ENCODE results near the gene EYS.
A peak's percentile ranks its signal among the peaks of the same experiment; 100 is the strongest.
"Not testable (repeated sequence)": the region's sequence is repeated elsewhere in the genome, so short reads cannot be mapped to it uniquely, and the experiment has no call there.

EYS gene

DNA sequence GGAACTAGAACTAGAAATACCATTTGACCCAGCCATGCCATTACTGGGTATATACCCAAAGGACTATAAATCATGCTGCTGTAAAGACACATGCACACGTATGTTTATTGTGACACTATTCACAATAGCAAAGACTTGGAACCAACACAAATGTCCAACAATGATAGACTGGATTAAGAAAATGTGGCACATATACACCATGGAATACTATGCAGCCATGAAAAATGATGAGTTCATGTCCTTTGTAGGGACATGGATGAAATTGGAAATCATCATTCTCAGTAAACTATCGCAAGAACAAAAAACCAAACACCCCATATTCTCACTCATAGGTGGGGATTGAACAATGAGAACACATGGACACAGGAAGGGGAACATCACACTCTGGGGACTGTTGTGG is 1968.8 kb downstream of the EYS start:
- not testable (repeated sequence) for DNase-seq (ENCODE audit: low read depth in 2 of 2)

DNA sequence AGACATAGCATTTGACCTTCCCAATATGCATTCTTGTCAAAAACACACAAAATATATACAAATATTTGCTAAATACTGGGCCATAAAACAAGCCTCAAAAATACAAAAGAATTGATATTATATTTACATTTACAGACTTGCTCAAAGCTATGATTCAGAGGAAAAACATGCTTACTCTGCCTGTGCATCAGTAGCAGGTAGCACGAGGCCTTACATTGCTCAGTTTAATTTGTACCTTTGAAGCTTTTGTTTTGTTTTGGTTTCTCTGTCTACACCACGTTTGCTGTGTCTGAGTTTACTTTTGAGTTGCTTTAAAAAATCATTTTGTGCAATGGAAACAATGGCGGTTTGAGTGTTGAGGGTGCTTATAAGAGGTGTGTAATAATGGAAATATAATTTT is 1972.1 kb downstream of the EYS start:
- DNase-seq (ENCODE audit: low read depth in 2 of 2), result no peak

DNA sequence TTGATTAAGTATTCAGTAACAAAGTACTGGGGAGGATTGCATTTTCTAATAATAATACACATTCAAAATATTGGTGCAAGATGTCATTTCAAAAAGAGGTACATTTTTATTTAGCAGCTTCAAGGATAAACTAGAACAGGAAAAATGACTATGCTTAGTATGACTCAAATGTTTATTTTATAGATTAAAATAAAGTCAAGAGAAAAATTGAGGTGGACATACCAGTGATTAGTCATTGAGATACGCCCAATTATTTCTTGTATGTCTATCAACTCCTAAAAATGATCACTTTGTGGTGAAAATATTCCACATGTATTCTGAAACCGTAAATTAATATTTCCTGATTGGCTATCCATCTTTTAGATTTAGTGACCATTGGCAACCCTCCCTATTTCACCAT is 1974.7 kb downstream of the EYS start:
- no peak for DNase-seq (ENCODE audit: low read depth in 2 of 2)

DNA sequence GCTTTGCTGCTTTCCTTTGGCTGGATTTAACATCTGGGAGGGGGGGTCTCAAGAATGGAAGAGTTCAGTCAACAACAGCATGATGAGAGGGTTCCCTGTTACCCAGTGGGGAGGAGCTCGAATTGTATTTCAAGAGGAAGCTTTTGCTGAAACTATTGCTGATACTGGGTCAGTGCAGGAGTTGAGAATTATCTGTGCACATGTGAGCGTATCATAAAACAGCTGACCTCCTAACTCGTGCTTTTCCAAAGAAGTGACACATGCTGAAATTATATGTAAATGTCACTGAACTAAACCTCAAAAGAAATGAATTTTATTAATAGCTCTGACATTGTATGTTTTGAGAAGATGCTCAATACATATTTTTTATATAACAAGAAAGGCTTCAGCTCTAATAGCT is 1975.1 kb downstream of the EYS start:
- no peak for DNase-seq (ENCODE audit: low read depth in 2 of 2)

DNA sequence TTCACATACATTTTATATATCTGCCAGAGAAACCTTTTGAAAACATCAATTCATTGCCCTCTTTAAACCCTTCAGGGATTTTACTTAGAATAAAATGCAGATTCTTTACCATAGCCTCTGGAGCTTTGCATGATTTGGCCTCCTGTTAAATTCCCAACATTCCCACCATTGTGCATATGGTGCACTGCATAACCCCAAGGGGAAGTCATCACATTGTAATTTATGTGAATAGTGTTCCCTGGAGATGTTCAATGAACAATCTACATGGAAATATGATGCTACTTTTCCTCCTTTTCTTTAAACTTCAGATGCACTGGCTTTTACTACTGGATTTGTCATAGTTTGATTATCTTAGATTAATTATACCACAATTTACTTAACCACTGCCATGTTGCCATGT is 1976.7 kb downstream of the EYS start:
- peak; percentile 9 to 23 for DNase-seq (ENCODE audit: low read depth in 2 of 2)

DNA sequence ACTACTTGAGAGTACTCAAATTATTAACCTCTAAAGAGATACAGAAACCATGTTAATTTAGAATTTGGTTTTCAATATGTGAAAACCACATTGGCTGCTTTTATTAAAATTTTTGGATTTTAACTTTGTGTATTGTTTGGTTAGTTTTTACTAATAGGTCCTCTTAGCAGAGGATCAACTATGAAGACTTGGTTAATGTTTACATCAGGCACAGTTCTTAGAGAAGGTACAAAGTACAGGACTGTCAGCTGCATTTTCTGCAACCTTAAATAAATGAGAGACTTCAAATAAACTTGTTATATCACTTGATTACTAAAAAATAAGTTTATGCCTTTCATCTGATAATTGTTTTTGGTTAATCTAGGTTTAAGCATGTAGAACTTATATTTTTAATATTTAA is 1982.3 kb downstream of the EYS start:
- DNase-seq (ENCODE audit: low read depth in 2 of 2), result no peak

DNA sequence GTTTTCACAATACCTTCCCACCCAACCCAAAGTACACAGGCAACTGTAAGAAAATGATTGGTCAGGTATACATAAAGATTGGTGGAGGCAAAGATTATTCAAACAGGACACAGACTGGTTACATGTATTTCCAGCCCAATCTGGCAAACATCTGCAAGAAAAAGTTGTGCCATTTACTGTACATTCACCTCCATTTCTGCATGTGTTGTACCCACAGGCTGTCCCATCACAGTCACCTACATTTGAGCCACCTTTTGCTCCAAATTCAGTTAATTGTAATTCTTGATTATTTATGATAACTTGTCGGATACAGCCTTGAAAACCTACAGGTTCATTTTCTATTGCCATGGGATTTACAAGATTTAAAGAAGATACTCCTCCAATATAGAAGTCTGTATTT is 1985.8 kb downstream of the EYS start:
- no peak for DNase-seq (ENCODE audit: low read depth in 2 of 2)

DNA sequence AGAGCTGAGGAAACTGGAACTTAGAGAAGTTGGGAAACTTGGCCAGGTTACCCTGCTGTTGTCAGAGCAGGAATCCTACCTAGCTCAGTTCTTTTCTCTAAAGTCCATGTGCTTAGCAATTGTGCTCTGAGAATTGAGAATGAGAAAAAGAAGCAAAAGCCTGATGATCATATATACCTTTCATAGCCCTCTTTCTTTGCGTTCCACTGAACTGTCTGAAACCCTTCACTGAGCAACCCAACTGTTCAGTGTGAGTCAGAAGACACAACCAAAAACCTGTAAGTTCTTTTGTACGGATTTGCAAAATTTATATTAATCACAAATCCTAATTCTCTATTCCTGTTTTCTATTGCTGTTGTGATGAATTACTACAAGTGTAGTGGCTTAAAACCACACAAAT is 1990.9 kb downstream of the EYS start:
- no peak for DNase-seq (ENCODE audit: low read depth in 2 of 2)

DNA sequence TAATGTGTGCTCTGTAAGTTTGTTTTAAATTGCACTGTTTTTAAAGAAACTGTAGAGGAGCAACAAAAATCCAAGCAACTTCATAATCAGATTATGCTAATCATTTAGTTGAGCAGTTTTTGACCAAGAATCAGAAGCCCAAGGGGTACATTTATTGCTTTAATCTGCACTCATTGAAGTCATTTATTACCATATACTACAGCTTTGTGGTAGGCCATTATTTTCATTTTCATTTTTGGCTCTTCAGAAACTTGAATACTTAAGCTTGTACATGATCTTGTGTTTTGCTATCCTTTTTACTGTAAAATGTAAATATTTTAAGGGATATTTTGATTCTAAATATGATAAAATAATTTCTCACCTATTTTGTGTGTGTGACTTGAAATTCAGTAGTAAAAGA is 1992.9 kb downstream of the EYS start:
- DNase-seq (ENCODE audit: low read depth in 2 of 2), result no peak

DNA sequence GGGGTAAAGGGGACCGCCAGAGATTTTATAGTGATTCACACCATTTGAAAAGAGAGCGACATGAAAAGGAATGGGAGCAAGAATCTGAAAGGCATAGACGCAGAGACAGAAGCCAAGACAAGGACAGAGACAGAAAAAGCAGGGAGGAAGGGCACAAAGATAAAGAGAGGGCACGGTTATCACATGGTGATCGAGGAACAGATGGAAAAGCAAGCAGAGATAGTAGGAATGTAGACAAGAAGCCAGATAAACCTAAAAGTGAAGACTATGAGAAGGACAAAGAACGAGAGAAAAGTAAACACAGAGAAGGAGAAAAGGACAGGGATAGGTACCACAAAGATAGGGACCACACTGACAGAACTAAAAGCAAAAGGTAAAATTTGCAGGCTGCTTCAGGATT is 1993.7 kb downstream of the EYS start:
- DNase-seq (ENCODE audit: low read depth in 2 of 2), result no peak

DNA sequence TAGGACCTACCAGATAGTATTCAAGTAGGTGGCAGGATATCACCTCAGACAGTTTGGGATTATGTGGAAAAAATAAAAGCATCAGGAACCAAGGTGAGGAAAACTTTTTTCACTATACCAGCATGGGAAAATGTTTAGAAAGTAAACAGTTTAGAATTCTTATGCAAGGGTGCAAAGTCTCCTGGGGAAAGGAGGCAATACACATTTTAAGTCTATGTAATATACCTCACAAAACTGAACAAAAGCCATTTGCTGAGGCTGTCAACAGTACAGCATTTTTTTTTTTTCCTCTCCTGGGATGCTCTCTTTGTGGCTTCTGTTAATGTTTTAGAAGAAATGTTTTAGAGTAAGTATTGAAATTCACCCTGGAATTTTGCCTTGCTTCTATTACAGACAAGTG is 1997.9 kb downstream of the EYS start:
- no peak for DNase-seq (ENCODE audit: low read depth in 2 of 2)

DNA sequence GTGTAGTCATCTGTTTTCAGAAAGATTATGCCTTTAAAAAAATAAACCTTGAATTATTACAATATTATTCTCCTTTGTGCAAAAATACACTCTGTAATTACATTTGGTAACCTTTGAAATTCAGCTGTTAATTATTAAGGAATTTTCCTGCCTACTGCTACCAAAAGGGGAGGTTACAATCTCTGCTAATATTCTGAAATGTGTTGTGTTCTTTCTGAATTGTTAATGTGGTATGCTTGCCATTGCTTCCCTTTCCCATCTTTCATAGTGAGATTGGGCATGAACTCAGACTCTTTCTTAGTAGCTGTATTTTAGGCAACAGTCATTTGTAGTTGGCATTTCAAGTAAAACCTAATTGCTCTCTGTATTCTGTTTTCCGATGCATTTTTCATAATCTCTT is 1998.4 kb downstream of the EYS start:
- DNase-seq (ENCODE audit: low read depth in 2 of 2), result no peak

DNA sequence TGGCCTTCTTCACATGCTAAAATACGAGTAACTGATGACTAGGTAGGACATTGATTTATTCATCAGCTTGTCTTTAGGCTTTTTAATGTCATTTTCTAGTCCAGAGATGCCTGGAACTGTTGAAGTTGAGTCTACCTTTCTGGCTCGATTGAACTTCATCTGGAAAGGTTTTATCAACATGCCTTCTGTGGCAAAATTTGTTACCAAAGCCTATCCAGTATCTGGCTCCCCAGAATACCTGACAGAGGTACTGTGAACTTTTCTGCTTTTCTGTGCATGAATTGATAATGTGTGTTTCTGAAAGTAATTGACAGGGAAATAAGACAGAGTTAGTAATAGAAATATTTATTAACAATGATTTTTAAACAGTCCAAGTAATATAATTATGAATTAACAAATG is 2000.4 kb downstream of the EYS start:
- no peak for DNase-seq (ENCODE audit: low read depth in 2 of 2)

DNA sequence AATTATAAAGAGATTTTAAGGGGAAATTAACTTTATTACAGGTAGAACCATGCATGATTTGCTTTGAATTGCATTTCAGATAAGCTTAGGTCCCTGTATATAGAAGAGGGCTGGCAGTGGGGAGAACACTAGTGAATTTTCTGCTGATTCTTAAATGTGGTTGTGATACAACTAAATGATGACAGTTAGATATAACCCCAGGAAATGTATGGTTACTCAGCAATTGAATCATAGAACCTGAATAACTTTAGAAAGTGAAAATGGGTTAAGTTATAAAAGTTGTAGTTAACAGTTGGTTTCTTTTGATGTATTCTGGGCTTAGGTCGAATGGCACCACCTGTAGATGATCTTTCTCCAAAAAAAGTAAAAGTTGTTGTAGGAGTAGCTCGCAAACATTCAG is 2001.3 kb downstream of the EYS start:
- no peak for DNase-seq (ENCODE audit: low read depth in 2 of 2)

DNA sequence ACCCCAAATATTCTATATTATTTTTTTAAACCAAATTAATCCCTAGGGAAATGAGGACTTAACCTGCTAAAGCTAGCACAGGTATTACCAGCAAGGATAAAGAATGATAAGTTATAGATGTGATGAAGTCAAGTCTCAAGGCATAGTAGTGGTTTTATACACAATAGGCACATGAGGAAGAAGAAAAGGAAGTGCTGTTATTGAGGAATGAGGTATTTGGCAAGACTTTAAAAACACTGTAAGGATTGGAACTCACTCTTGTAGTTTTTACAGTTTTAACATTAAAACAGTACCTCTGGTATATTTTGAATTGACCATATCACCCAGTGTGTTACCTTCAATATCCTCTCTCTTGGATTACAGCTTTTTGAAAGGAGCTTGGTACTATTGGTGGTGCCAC is 2016.8 kb downstream of the EYS start:
- DNase-seq (ENCODE audit: low read depth in 2 of 2), result no peak

DNA sequence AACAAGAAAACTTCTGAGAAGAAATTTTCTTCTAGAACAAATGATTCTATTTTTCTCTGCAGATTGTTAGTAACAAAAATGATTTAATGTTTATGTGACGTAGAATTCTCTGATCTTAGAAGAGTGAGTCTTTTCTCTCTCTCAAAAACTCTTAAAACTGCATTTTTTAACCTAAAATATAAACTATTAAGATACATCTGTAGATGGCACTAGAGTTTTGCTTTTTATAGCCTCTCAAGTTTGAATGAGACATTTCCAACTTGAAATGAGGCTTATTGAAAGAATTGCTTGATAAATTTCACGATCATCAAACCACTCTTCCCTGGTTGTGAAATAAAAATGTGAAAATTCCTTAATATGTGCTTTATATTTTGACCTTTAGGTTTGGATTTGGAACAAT is 2017.6 kb downstream of the EYS start:
- no peak for DNase-seq (ENCODE audit: low read depth in 2 of 2)

DNA sequence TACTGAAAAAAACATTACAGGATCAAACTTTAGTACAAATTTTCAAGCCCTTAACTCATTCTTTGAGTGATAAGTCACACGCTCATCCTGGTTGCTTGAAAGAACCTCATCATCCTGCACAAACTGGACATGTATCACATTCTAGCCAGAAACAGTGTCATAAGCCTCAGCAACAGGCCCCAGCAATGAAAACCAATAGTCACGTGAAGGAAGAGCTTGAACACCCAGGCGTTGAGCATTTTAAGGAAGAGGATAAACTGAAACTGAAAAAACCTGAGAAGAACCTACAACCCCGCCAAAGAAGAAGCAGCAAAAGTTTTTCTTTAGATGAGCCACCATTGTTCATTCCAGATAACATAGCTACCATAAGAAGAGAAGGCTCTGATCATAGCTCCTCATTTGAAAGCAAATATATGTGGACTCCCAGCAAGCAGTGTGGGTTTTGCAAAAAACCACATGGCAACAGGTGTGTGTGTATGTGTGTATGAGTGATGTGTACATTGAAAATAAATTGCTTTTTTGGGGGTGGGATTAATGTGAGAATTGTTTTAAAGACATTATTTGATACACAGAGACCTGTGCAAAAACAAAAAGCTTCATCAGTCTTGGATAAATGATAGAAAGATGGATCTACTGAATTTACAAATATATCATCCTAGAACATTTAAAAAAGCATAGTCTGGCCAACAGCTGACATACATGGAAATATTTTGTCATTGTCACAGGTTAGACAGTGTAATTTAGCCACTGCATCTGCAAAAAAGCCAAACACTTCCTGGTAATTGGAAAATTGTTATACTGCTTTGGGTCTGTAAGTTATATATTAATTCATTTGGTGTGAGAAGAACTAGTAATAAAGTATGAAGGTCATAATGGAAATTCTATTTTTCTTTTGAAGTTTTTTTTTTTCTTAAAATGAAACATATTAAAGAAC is 2021.3 kb downstream of the EYS start:
- no peak for DNase-seq (ENCODE audit: low read depth in 2 of 2)

DNA sequence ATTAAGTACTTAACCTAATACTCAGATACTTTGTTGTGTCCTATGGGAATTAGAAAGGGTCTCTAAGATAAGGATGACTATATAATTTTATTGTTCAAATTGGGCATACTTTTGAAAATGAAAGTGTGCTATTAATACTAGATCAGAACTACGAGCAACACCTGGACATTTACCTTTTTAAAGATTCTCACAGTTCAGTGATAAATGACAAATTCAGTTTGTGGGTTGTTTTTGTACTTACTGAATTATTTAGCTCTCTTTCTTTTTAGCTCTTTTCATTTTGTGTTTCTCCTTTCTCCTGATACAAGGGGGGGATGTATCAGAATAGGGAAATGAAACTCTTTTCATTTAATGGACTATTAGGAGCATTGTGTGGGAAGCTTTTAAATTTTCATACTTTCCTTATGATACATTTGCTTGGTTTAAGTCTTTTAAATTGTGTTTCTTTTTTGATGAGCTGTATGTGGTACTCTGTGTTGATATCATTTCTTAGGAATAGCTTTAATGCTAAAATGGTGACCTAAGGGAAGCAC is 2023.9 kb downstream of the EYS start:
- DNase-seq (ENCODE audit: low read depth in 2 of 2), result no peak

DNA sequence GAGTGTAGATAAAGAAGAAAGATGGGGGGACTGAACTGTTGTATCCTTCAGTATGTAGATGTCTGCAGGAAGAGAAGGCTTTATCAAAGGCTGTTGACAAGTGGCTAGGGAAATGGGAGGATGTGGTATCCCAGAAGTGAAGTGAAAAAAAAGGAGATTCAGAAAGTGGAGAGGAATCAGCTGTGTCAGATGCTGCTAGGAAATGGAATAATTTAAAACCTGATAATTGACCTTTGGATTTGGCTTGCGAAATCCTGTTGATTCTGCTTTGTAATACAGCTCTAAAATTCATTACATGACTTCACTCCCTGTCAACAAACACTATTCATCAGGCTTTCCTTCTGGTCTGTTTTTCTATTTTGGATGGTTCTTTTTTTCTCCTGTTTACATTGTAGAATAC is 2029.7 kb downstream of the EYS start:
- peak; percentile 10 to 18 for DNase-seq (ENCODE audit: low read depth in 2 of 2)

DNA sequence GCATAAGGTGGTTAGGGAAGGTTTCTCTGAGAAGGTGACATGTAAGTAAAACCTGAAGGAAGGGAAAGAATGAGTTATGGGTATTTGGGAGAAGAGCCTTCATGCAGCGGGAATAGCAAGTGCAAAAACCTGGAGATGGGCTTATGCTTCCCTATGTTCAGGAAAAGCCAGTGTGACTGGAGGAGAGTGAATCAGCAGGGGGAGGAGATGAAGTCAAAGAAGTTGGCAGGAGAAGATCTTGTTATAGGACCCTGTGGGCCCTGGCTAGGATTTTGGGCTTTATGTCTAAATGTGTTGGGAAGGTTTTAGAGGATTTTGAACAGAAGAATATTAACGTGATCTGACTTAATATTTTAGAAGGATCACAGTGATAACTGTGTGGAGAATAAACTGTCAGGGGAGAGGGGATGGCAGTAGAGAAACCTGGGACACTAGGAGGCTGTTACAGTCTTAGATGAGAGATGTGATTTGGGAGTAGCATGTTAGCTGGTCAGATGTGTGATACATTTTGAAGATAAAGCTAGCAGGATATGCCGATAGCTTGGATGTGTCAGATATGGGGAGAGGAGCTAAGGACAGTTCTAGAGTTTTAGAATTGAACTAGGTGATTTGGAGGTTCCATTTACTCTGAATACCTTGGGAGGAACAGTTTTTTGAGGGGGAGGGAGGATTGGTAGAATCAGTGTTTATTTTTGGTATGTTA is 2030.5 kb downstream of the EYS start:
- DNase-seq (ENCODE audit: low read depth in 2 of 2), result no peak

DNA sequence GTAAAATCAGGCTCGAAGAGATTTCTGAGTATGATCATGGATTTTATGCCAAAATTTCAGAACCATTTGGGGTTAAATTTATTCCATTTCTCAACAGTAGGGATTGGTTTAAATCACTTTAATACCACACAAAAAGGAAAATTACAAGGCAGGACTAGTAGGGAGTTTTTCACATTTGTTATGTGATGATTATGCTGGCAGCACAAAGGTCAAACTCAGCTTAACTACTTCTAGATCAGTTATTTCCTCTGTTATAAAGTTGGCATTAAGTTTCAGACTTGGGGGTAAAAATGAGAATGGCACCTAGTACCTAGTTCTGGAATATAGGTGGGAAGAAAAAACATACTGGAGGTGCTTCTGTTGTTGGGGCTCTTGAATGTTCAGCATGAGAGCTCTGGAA is 2031.9 kb downstream of the EYS start:
- no peak for DNase-seq (ENCODE audit: low read depth in 2 of 2)

DNA sequence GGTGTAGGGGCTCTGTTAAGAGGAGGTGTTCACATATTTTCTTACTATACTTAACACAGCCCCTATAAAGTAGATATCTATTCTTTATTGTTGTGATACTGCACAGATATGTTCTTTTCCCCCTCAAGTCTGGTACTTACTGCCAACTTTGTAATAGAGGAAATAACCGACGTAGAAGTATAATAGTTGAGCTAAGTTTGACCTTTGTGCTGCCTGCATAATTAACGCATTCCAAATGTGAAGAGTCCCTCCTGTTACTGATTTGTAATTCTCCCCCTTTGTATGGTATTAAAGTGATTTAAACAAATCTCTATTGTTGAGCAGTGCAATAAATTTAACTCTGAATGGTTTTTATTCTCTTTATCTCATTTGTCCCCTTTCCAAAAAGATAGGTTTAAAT is 2032.4 kb downstream of the EYS start:
- DNase-seq (ENCODE audit: low read depth in 2 of 2), result no peak

DNA sequence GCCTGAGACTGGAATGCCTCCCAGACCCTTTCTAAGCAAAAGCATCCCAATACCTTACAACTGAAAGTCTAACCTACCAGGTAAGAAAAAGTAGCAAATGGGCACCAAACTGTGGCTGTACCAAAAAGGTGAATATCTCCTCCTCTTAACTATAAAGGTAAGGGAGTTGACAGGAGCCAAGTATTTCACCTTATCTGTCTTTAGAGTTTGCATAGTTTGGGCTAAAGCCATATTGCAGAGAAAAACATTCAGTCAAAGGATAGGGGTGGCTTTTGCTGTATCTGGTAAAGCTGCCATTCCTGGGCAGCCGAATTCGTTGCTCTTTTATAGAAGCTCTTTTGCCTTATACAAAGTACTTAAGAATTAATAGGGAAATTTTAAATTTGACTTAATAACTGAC is 2033.3 kb downstream of the EYS start:
- DNase-seq (ENCODE audit: low read depth in 2 of 2), result no peak

All from fibroblast of skin of left biceps (primary cell).